Loucy (cell line): ENCODE data around the gene WDHD1.

Source experiments
- H2AFZ ChIP-seq: fragments of 200-600 bp; sonication (generic); 2 replicates; pipeline ENCODE4 v1.6.0; 2016; ENCODE audit warnings: antibody characterized with exemption, mild to moderate bottlenecking, low read length, moderate library complexity
- H3F3A ChIP-seq: fragments of 200-600 bp; 2 replicates; pipeline ENCODE4 v1.6.0; 2016; ENCODE audit warnings: antibody characterized with exemption, low read depth, mild to moderate bottlenecking
- H3K27me3 ChIP-seq: fragments of 200-600 bp; sonication (generic); 2 replicates; pipeline ENCODE4 v1.6.1; 2014; ENCODE audit warnings: low read length, mild to moderate bottlenecking; ENCODE audit not compliant: insufficient read depth, poor library complexity, severe bottlenecking
- H3K36me3 ChIP-seq: fragments of 200-600 bp; sonication (generic); 2 replicates; pipeline ENCODE4 v1.6.1; 2016; ENCODE audit warnings: low read length; ENCODE audit not compliant: insufficient read depth
- H3K4me1 ChIP-seq: fragments of 200-600 bp; sonication (generic); 2 replicates; pipeline ENCODE4 v1.5.1; 2014; ENCODE audit warnings: low read length, mild to moderate bottlenecking; ENCODE audit not compliant: insufficient read depth, poor library complexity, severe bottlenecking
- H3K4me2 ChIP-seq: fragments of 200-600 bp; sonication (generic); 2 replicates; pipeline ENCODE4 v1.6.0; 2014; ENCODE audit warnings: antibody characterized with exemption, low read length, low read depth, mild to moderate bottlenecking; ENCODE audit not compliant: poor library complexity, severe bottlenecking
- H3K4me3 ChIP-seq: fragments of 200-600 bp; sonication (generic); 2 replicates; pipeline ENCODE4 v1.5.1; 2014; ENCODE audit warnings: low read length, mild to moderate bottlenecking, mixed read lengths; ENCODE audit not compliant: poor library complexity, severe bottlenecking
- H3K79me2 ChIP-seq: fragments of 200-600 bp; sonication (generic); 2 replicates; pipeline ENCODE4 v1.6.1; 2014; ENCODE audit warnings: low read length; ENCODE audit not compliant: insufficient read depth
- H3K9ac ChIP-seq: fragments of 200-600 bp; sonication (generic); 2 replicates; pipeline ENCODE4 v1.6.0; 2014; ENCODE audit warnings: mild to moderate bottlenecking, low read depth, low read length, moderate library complexity; ENCODE audit not compliant: poor library complexity, severe bottlenecking
- H3K9me2 ChIP-seq: fragments of 200-600 bp; sonication (generic); replicated peaks from 2 replicates; pipeline ENCODE4 v1.6.1; 2016; ENCODE audit warnings: low read depth, low read length, mixed read lengths
- H3K9me3 ChIP-seq: fragments of 200-600 bp; sonication (generic); 2 replicates; pipeline ENCODE4 v1.6.1; 2014; ENCODE audit warnings: mild to moderate bottlenecking, antibody characterized with exemption, low read length, low read depth; ENCODE audit not compliant: insufficient read depth
- H4K20me1 ChIP-seq: fragments of 200-600 bp; sonication (generic); 2 replicates; pipeline ENCODE4 v1.6.0; 2014; ENCODE audit warnings: antibody characterized with exemption, low read length, mild to moderate bottlenecking; ENCODE audit not compliant: insufficient read depth, poor library complexity, severe bottlenecking
- CTCF ChIP-seq: fragments of 200-600 bp; sonication (generic); conservative IDR thresholded peaks from 2 replicates; pipeline ENCODE4 v1.5.1; 2014; ENCODE audit warnings: mild to moderate bottlenecking, antibody characterized with exemption, low read length
- EZH2phosphoT487 ChIP-seq: fragments of 200-600 bp; IDR thresholded peaks from 2 replicates; pipeline ENCODE4 v1.6.1; 2018; ENCODE audit warnings: antibody characterized with exemption, mild to moderate bottlenecking, moderate library complexity, borderline replicate concordance

The WDHD1 gene

GRCh38 chr14:55026793-55027561, at the start of gene WDHD1, which contains the start of gene SOCS4:
WDHD1 (minus strand) TSS chr14:55027099; CDS start chr14:55026787, 312 bp downstream.
SOCS4 (plus strand) TSS chr14:55027236; CDS start chr14:55043042, 15,806 bp downstream.
- peaks cover 58% of the 10 kb centered on the region for H3K4me1 ChIP-seq
- peaks cover 60% of the 10 kb centered on the region for H4K20me1 ChIP-seq
- H3K4me3 ChIP-seq = peak within 1 kb of the TSS; percentile 98
- H3K9ac ChIP-seq = peak within 1 kb of the TSS; percentile 96
- H3K4me2 ChIP-seq = peak within 1 kb of the TSS; percentile 90
- no peaks in the 10 kb centered on the region for H3F3A ChIP-seq
- no peaks in the 10 kb centered on the region for H3K36me3 ChIP-seq
- H2AFZ ChIP-seq = peak within 1 kb of the TSS; percentile 92
- no peaks in the 10 kb centered on the region for H3K9me3 ChIP-seq
- peaks cover 89% of the 10 kb centered on the region for H3K79me2 ChIP-seq
- H3K27me3 ChIP-seq = no peaks in the 10 kb centered on the region
- H3K9me2 ChIP-seq = no peaks in the 10 kb centered on the region
- TF ChIP-seq CTCF (no peak), EZH2phosphoT487 (no peak)

GRCh38 chr14:55075628-55076175, 48.8 kb upstream of the WDHD1 start:
- H3K36me3 ChIP-seq = no peaks in the 10 kb centered on the region
- no peak overlapping the region for H3K4me2 ChIP-seq
- no peaks in the 10 kb centered on the region for H3F3A ChIP-seq
- H3K9ac ChIP-seq = no peak overlapping the region
- no peaks in the 10 kb centered on the region for H3K27me3 ChIP-seq
- no peaks in the 10 kb centered on the region for H3K79me2 ChIP-seq
- no peak overlapping the region for H2AFZ ChIP-seq
- peaks cover 11% of the 10 kb centered on the region for H3K4me1 ChIP-seq
- no peaks in the 10 kb centered on the region for H4K20me1 ChIP-seq
- no peaks in the 10 kb centered on the region for H3K9me3 ChIP-seq
- H3K4me3 ChIP-seq = no peak overlapping the region
- TF ChIP-seq CTCF (no peak), EZH2phosphoT487 (no peak)
- H3K9me2 ChIP-seq = no peaks in the 10 kb centered on the region

- H3K4me3 ChIP-seq = no peak overlapping the region
- no peak overlapping the region for H3K4me2 ChIP-seq
- H3K9me2 ChIP-seq = no peaks in the 10 kb centered on the region
- peaks cover 11% of the 10 kb centered on the region for H3K4me1 ChIP-seq
- no peaks in the 10 kb centered on the region for H3K27me3 ChIP-seq
- no peaks in the 10 kb centered on the region for H3K36me3 ChIP-seq
- no peaks in the 10 kb centered on the region for H3K9me3 ChIP-seq
- H3F3A ChIP-seq = no peaks in the 10 kb centered on the region
- no peaks in the 10 kb centered on the region for H3K79me2 ChIP-seq
- H4K20me1 ChIP-seq = no peaks in the 10 kb centered on the region
- no peak overlapping the region for H2AFZ ChIP-seq
- no peak overlapping the region for H3K9ac ChIP-seq
- no peak for TF ChIP-seq EZH2phosphoT487
- TF ChIP-seq CTCF = no peak
These were observed 47.8 kb upstream of the WDHD1 start for GRCh38 chr14:55074662-55075061.
